SK-N-SH (cell line): ENCODE measurements around the gene CNTFR. TPM values are rescaled to one million over a fixed set of nuclear protein-coding genes. Genes with fewer than 3 reads are reported as not detected.
A peak's percentile ranks its signal among the peaks of the same experiment; 100 is the strongest.

Source experiments
- CTCF ChIA-PET: fragments of 300-600, 350-600 bp; formaldehyde crosslinking; extraction: SDS; loops from one replicate; lab custom pipeline; 2021; lab: Yijun Ruan, JAX
- POLR2A ChIA-PET: fragments of 350-600 bp; sonication (Branson Sonifier 250); formaldehyde crosslinking; extraction: SDS; loops from one replicate; lab custom pipeline; 2020; ENCODE audit warnings: antibody characterized with exemption, inconsistent platforms; lab: Yijun Ruan, JAX
- DNase-seq: peaks from one replicate; pipeline ENCODE4 v3.0.0; 2012
- H2AFZ ChIP-seq: fragments of 200-600 bp; sonication (generic); 2 replicates; pipeline ENCODE4 v1.8.1; 2016; ENCODE audit warnings: antibody characterized with exemption, mild to moderate bottlenecking, low read depth
- H3F3A ChIP-seq: fragments of 200-600 bp; sonication (generic); replicated peaks from 2 replicates; pipeline ENCODE3; 2016; ENCODE audit warnings: antibody characterized with exemption, mild to moderate bottlenecking; ENCODE audit not compliant: insufficient read depth
- H3K27ac ChIP-seq, 2 experiments: fragments of 200-500 bp in 1 of 2; fragments of 200-600 bp in 1 of 2; sonication (Bioruptor generic) in 1 of 2; sonication (generic), shearing (Covaris generic) in 1 of 2; 2 replicates each; pipeline versions ENCODE4 v1.5.1 to v1.6.1; 2014 to 2016; ENCODE audit warnings: low read depth in 2 of 2, inconsistent platforms in 1 of 2, low read length in 1 of 2, mild to moderate bottlenecking in 1 of 2, mixed read lengths in 1 of 2
- H3K27me3 ChIP-seq: fragments of 200-600 bp; sonication (generic), shearing (Covaris generic); 2 replicates; pipeline ENCODE4 v1.6.1; 2016; ENCODE audit warnings: mixed run types; ENCODE audit not compliant: insufficient read depth
- H3K36me3 ChIP-seq, 2 experiments: fragments of 200-500 bp in 1 of 2; fragments of 200-600 bp in 1 of 2; sonication (Bioruptor generic) in 1 of 2; sonication (generic) in 1 of 2; replicated peaks in 1 of 2; 2 replicates each; pipeline versions ENCODE3 to v1.5.1; 2014 to 2016; ENCODE audit warnings: low read length in 1 of 2, mild to moderate bottlenecking in 1 of 2; ENCODE audit not compliant: insufficient read depth in 2 of 2, control insufficient read depth in 1 of 2
- H3K4me1 ChIP-seq, 2 experiments: fragments of 200-500 bp in 1 of 2; fragments of 200-600 bp in 1 of 2; sonication (Bioruptor generic) in 1 of 2; sonication (generic), shearing (Covaris generic) in 1 of 2; 2 replicates each; pipeline versions ENCODE4 v1.5.1 to v1.6.1; 2014 to 2016; ENCODE audit warnings: low read depth in 1 of 2, low read length in 1 of 2, mixed run types in 1 of 2; ENCODE audit not compliant: insufficient read depth in 2 of 2, control insufficient read depth in 1 of 2
- H3K4me2 ChIP-seq: fragments of 200-600 bp; sonication (generic), shearing (Covaris generic); 2 replicates; pipeline ENCODE4 v1.6.1; 2017; ENCODE audit warnings: mixed run types
- H3K4me3 ChIP-seq, 2 experiments: fragments of 200-500 bp in 1 of 2; fragments of 200-600 bp in 1 of 2; sonication (Bioruptor generic) in 1 of 2; sonication (generic), shearing (Covaris generic) in 1 of 2; 2 replicates each; pipeline versions ENCODE4 v1.5.1 to v1.8.1; 2014 to 2016; ENCODE audit warnings: low read depth in 2 of 2, inconsistent platforms in 1 of 2, low read length in 1 of 2, mild to moderate bottlenecking in 1 of 2, mixed read lengths in 1 of 2, moderate library complexity in 1 of 2
- H3K79me2 ChIP-seq: fragments of 200-600 bp; sonication (generic); 2 replicates; pipeline ENCODE4 v1.8.1; 2017; ENCODE audit warnings: mild to moderate bottlenecking; ENCODE audit not compliant: insufficient read depth
- H3K9ac ChIP-seq: fragments of 200-600 bp; sonication (generic); 2 replicates; pipeline ENCODE4 v1.6.1; 2017; ENCODE audit warnings: mixed run types
- H3K9me2 ChIP-seq: fragments of 200-600 bp; sonication (generic); 2 replicates; pipeline ENCODE4 v1.6.1; 2017; ENCODE audit warnings: mixed run types
- H3K9me3 ChIP-seq: fragments of 200-600 bp; sonication (generic); 2 replicates; pipeline ENCODE4 v1.6.1; 2017; ENCODE audit warnings: mixed run types, mild to moderate bottlenecking, moderate library complexity
- H4K20me1 ChIP-seq: fragments of 200-600 bp; sonication (generic); 2 replicates; pipeline ENCODE4 v1.6.1; 2017; ENCODE audit warnings: mild to moderate bottlenecking, mixed run types; ENCODE audit not compliant: insufficient read depth
- CHD2 ChIP-seq: fragments of 150-350 bp; IDR thresholded peaks from 2 replicates; pipeline ENCODE4 v1.6.1; 2018; ENCODE audit warnings: low read length; ENCODE audit not compliant: partially characterized antibody
- GATA2 ChIP-seq: sonication (generic); formaldehyde crosslinking; IDR thresholded peaks from 2 replicates; pipeline ENCODE4 v1.5.0; 2020; ENCODE audit warnings: mild to moderate bottlenecking, missing genetic modification reagents
- MXI1 ChIP-seq: IDR thresholded peaks from 2 replicates; pipeline ENCODE4 v1.6.1; 2012; ENCODE audit warnings: mild to moderate bottlenecking, low read depth, low read length, improper control_type of control experiment
- POLR2AphosphoS5 ChIP-seq: IDR thresholded peaks from 2 replicates; pipeline ENCODE4 v1.6.1; 2012; ENCODE audit warnings: low read depth, low read length
- RAD21 ChIP-seq: IDR thresholded peaks from 2 replicates; pipeline ENCODE4 v1.6.1; 2012; ENCODE audit warnings: mild to moderate bottlenecking, low read length
- RCOR1 ChIP-seq: fragments of 150-350 bp; IDR thresholded peaks from 2 replicates; pipeline ENCODE4 v1.6.1; 2017; ENCODE audit warnings: antibody characterized with exemption, low read length
- RFX5 ChIP-seq: IDR thresholded peaks from 2 replicates; pipeline ENCODE4 v1.6.1; 2012; ENCODE audit warnings: mild to moderate bottlenecking, improper control_type of control experiment, low read length
- SMC3 ChIP-seq: IDR thresholded peaks from 2 replicates; pipeline ENCODE4 v1.6.1; 2012; ENCODE audit warnings: low read depth, low read length, improper control_type of control experiment
- TCF12 ChIP-seq: IDR thresholded peaks from 2 replicates; pipeline ENCODE4 v1.4.0; 2012
- USF1 ChIP-seq: IDR thresholded peaks from 2 replicates; pipeline ENCODE4 v1.4.0; 2012; ENCODE audit warnings: low read depth, borderline replicate concordance
- WGBS: methylation state at CpG from one replicate; pipeline ENCODE4 v1.1.6; 2017; ENCODE audit warnings: low lambda C conversion rate; 5-methylcytosine and 5-hydroxymethylcytosine counted together
- polyA plus RNA-seq, 3 experiments: library from polyadenylated mRNA; depleted of rRNA; stranded (reverse); fragments of >200 nt; gene quantifications; 2 replicates each; pipeline ENCODE4 v1.2.3, GENCODE V29; 2012
- TF ChIP-seq, protein P1 (sequence below): IDR thresholded peaks from 2 replicates; pipeline ENCODE4 v1.4.0; 2012; ENCODE audit warnings: low read depth

The CNTFR gene
- polyA plus RNA-seq, 1 of the 3 experiments (the other 2 are of a cell fraction) = 1.8 TPM

GRCh38 chr9:34570809-34571480 is 18.6 kb downstream of the CNTFR start:
- ChIA-PET POLR2A (interaction anchor here (0.7 to 2.0 kb wide), 7 partner anchors 12 to 501 kb away, joined by 3 to 6 read pairs (median 3); partner anchors contain the start of gene CNTFR), CTCF (interaction anchor here (0.7 to 5.9 kb wide), 14 partner anchors 9 to 167 kb away, joined by 3 to 59 read pairs (median 4); partner anchors contain the start of gene CNTFR)
- no peak for TF ChIP-seq RFX5
- TF ChIP-seq MXI1 = peak; percentile 27; the same call in 1 of the 2 replicates
- Histone ChIP-seq H3K4me3 (no peak overlapping the region), H3K27ac (peak overlapping the region in 1 of 2 experiments; percentile 94; a peak in 2 of 4 replicates), H3K4me2 (no peak overlapping the region), H3K9ac (no peak overlapping the region), H3K4me1 (peaks cover 0 to 96% of the 10 kb centered on the region in 2 experiments; a peak in 2 of 4 replicates), H2AFZ (no peak overlapping the region), H3K9me2 (no peaks in the 10 kb centered on the region), H3K27me3 (no peaks in the 10 kb centered on the region; the same call in 1 of the 2 replicates), H3K79me2 (no peaks in the 10 kb centered on the region), H3F3A (no peaks in the 10 kb centered on the region), H3K9me3 (no peaks in the 10 kb centered on the region), H3K36me3 (no peaks in the 10 kb centered on the region), H4K20me1 (no peaks in the 10 kb centered on the region)
- 77% methylated on average over 7 of the region's 7 CpGs for WGBS
- DNase-seq = peak; percentile 61

- peak; percentile 78 for DNase-seq
- peaks cover 0 to 98% of the 10 kb centered on the region in 2 experiments; a peak in 2 of 4 replicates for H3K4me1 ChIP-seq
- no peaks in the 10 kb centered on the region for H3F3A ChIP-seq
- CTCF ChIA-PET = interaction anchor here (0.7 to 5.9 kb wide), 13 partner anchors 8 to 167 kb away, joined by 3 to 59 read pairs (median 5); partner anchors contain the start of gene CNTFR
- H3K27me3 ChIP-seq = no peaks in the 10 kb centered on the region; the same call in 1 of the 2 replicates
- no peaks in the 10 kb centered on the region for H4K20me1 ChIP-seq
- 52% methylated on average over 11 of the region's 11 CpGs for WGBS
- no peaks in the 10 kb centered on the region for H3K36me3 ChIP-seq
- no peak overlapping the region for H2AFZ ChIP-seq
- H3K79me2 ChIP-seq = no peaks in the 10 kb centered on the region
- no peak overlapping the region for H3K4me3 ChIP-seq
- POLR2A ChIA-PET = interaction anchor here (0.6 to 2.0 kb wide), 8 partner anchors 10 to 501 kb away, joined by 3 to 6 read pairs (median 3); partner anchors contain the start of gene CNTFR
- no peaks in the 10 kb centered on the region for H3K9me3 ChIP-seq
- H3K27ac ChIP-seq = peak overlapping the region in 1 of 2 experiments; percentile 94; a peak in 2 of 4 replicates
- TF ChIP-seq RCOR1 (peak; percentile 65; the same call in 1 of the 2 replicates), TCF12 (no peak), MXI1 (peak; percentile 73; the same call in 1 of the 2 replicates), CHD2 (peak; percentile 24), POLR2AphosphoS5 (no peak), RAD21 (no peak), GATA2 (no peak), USF1 (no peak), SMC3 (no peak)
- TF ChIP-seq, protein P1, sequence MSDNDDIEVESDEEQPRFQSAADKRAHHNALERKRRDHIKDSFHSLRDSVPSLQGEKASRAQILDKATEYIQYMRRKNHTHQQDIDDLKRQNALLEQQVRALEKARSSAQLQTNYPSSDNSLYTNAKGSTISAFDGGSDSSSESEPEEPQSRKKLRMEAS = no peak
- TF ChIP-seq, all 33 proteins: peak for 3
- no peak overlapping the region for H3K9ac ChIP-seq
- no peak overlapping the region for H3K4me2 ChIP-seq
- H3K9me2 ChIP-seq = no peaks in the 10 kb centered on the region
These were observed 19.1 kb downstream of the CNTFR start for GRCh38 chr9:34570376-34570775.
